GM21619 (cell line): Measurements from ENCODE around the gene ACAT1.
"Not testable (repeated sequence)": the region's sequence is repeated elsewhere in the genome, so short reads cannot be mapped to it uniquely, and the experiment has no call there.

Experiments used
- ATAC-seq: cut with Tn5 transposase; IDR thresholded peaks from one replicate; pipeline ENCODE4 v1.9.1; 2021; ENCODE audit not compliant: unreplicated experiment

Gene ACAT1

GRCh38 chr11:108121274-108122155 is at the start of gene ACAT1:
TSS of gene ACAT1 (plus strand) at chr11:108121567. CDS start at chr11:108121607, 40 bp downstream.
- ATAC-seq = peak; percentile 96

- no peak for ATAC-seq
These were observed 36.6 kb upstream of the ACAT1 start for GRCh38 chr11:108084811-108085210.

- no peak for ATAC-seq
These were observed 35.7 kb upstream of the ACAT1 start for GRCh38 chr11:108085672-108086071.

DNA sequence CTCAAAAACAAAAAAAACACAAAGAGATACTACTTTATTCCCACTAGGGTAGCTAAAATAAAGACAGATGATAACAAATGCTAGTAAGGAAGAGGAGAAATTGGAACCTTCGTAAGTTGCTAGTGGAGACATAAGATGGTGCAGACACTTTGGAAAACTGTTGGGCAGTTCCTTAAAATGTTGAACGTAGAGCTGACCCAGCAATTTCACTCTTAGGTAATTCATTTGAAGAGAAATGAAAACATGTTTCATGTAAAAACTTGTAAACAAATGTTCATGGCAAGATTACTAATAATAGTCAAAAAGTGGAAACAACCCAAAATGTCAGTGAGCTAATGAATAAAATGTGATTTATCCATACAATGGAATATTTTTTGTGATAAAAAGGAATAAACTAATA is 29.2 kb upstream of the ACAT1 start:
- no peak for ATAC-seq

GRCh38 chr11:108093128-108093904 is 28.1 kb upstream of the ACAT1 start:
- ATAC-seq = no peak

GRCh38 chr11:108097179-108097578 is 24.2 kb upstream of the ACAT1 start:
- no peak for ATAC-seq

GRCh38 chr11:108101090-108101775 is 20.1 kb upstream of the ACAT1 start:
- no peak for ATAC-seq

GRCh38 chr11:108111126-108111525 is 10.2 kb upstream of the ACAT1 start:
- no peak for ATAC-seq

DNA sequence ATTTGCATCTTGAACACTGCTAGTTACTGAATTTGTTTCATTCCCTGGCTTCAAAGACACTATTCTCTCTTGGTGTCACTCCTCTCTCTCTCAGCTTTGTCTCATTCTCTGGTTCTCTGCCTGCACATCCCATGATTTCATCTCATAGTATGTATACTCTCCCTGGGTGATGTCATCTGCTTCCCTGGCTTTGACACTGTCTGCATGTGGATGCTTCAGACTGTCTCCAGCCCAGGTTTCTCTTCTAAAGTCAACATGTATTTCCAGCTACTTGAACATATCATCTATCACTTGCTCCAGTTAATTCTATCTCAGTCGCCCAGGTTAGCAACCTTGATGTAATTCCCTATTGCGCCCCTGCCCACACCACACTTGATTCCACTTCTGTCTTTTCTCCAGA is 9.3 kb upstream of the ACAT1 start:
- no peak for ATAC-seq

- ATAC-seq = no peak
These were observed 5.7 kb upstream of the ACAT1 start for GRCh38 chr11:108115500-108116140.

DNA sequence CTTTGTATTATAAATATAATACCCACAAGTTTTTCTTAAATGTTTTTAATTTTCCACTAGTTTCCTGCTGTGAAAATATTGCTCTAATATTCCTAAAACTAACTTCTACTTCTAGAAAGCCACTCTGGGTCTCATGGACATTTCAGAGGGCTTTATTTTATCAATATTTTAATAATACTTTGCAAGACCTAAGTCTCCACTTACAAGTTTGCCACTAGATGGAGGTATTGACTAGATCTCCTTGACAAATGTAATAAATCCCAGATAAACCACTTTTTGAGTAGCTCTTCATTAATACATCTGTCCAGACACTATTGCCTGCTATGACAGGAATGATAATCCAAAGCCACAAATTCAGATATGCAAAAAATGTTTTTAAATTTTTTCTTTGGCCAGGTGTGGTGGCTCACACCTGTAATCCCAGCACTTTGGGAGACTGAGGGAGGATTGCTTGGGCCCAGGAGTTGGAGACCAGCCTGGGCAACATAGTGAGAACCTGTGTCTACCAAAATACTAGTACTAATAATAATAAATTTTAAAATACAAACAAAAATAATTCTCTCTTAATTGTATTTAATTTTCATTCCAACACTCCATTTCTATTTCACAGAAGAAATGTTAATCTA is 3.5 kb upstream of the ACAT1 start:
- no peak for ATAC-seq

DNA sequence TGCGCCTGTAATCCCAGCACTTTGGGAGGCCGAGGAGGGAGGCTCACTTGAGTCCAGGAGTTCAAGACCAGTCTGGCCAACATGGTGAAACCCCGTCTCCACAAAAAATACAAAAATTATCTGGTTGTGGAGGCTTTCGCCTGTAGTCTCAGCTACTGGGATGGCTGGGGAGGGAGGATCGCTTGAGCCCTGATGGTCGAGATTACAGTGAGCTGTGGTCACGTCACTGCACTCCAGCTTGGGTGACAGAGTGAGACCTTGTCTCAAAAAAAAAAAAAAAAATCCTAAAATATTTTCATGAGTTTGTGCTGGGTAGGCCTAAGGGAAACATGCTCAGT is 462 bp upstream of the ACAT1 start:
- ATAC-seq = peak; percentile 12

GRCh38 chr11:108122166-108122628 is 830 bp downstream of the ACAT1 start:
- ATAC-seq = no peak

GRCh38 chr11:108125096-108125495 is 3.7 kb downstream of the ACAT1 start:
- no peak for ATAC-seq

- ATAC-seq = no peak
These were observed 7.4 kb downstream of the ACAT1 start for GRCh38 chr11:108128772-108129171.

DNA sequence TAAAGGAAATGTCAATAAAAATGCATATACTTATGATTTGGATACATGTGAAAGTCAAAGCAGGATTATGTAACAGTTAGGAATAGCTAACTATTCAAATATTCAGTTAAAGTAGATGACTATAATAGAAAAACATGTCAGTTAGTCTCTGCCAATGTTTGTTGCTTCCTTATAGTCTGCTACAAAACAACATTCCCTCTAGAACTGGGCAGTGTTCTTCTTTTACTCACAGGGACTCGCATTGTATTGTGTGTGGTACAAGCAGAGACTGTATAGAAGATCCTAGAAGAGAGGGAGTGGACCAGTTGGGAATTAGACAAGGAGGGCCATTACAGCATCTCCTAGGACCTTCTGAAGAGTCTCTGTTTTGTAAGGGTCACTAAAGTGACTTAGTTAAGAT is 10.6 kb downstream of the ACAT1 start:
- ATAC-seq = no peak

DNA sequence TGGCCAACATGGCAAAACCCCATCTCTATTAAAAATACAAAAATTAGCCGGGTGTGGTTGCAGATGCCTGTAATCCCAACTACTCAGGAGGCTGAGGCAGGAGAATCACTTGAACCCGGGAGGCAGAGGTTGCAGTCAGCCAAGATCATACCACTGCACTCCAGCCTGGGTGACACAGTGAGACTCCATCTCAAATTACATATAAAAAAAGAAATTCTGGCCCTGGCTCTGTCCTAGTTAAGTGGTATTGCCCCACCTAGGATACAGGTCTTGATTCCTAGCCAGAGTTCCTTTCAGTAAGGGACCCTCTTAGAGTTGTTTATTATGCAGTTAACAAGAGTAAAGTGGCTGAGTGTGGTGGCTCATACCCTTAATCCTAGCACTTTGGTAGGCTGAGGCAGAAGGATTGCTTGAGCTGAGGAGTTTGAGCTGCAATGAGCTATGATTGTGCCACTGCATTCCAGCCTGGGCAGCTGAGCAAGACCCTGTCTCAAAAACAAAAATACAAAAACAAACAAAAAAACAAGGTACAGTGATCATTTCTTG is 11.7 kb downstream of the ACAT1 start:
- ATAC-seq = not testable (repeated sequence)

DNA sequence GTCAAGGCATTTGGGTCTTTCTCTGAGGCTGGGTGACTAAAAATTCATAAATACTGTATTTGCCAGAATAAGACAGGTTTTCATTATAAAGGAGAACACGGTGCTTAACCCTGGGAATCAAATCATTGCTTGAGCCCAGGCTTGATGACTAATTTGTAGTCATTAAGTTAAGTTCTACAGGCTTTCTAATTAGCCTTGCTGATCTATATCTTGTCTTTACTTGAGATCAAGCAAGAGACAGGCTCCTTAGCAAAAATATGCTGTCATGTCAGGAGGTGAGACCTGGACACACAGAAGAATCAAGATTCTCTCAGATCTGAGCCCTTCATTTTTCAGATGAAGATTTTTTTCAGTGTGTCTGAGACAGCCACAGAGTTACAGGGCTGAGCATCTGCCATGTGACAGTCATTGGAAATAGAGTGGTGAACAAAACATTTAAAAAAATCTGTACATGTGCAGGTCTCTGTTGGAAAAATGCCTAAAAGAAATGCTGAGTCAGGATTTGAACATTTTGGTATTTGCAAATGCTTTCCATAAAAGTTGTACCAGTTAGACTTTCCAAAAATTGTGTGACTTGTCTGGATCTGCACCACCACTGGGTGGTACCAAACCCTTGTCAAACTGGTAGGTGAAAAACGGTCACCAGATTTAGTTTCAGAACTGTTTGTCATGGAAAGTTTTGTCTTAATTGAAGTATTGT is 14.6 kb downstream of the ACAT1 start:
- ATAC-seq = no peak

DNA sequence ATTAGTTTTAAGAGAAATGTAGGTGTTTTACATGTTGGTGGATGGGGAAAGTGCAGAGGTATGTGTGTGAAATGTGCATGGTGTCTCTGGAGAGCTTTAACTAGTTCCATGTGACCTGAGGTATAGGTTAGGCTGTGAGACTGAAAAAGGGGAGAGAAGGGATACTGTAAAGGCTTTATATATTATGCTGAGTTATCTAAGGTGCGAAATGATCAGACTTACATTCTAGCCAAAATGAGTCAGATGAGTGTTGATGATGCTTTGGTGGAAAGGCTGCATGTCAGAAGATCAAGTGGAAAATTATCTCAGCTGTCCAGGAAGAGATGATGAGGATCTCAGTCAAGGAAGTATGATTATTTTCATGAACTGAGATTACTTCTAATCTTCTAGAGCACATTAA is 15.8 kb downstream of the ACAT1 start:
- no peak for ATAC-seq

DNA sequence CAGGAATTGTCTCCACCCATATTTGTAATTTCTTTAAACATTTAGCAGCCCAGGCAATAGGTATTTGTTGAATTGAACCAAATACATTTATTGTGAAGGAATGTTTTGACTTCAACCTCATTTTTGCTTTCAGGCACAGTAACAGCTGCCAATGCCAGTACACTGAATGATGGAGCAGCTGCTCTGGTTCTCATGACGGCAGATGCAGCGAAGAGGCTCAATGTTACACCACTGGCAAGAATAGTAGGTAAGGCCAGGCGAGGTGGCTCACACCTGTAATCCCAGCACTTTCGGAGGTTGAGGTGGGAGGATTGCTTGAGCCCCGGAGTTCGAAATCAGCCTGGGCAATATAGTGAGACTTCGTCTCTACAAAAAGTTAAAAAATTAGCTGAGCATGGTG is 20.9 kb downstream of the ACAT1 start:
- no peak for ATAC-seq
